Stimulated activated CD4-positive, alpha-beta T cell treated with anti-CD3 and anti-CD28 coated beads, Interleukin-15, amount 100 ng/mL, for 48 hours (primary cell): Measurements from ENCODE around the gene CPAMD8.
"Not testable (repeated sequence)": the region's sequence is repeated elsewhere in the genome, so short reads cannot be mapped to it uniquely, and the experiment has no call there.

Experiments
- DNase-seq, 2 donors: peaks; one replicate each; pipeline ENCODE4 v3.0.0-alpha.2; 2020; ENCODE audit warnings: low read depth in 2 of 2

Gene CPAMD8

GRCh38 chr19:16946951-16947940 lies 79.4 kb downstream of the CPAMD8 start:
- DNase-seq: no peak

DNA sequence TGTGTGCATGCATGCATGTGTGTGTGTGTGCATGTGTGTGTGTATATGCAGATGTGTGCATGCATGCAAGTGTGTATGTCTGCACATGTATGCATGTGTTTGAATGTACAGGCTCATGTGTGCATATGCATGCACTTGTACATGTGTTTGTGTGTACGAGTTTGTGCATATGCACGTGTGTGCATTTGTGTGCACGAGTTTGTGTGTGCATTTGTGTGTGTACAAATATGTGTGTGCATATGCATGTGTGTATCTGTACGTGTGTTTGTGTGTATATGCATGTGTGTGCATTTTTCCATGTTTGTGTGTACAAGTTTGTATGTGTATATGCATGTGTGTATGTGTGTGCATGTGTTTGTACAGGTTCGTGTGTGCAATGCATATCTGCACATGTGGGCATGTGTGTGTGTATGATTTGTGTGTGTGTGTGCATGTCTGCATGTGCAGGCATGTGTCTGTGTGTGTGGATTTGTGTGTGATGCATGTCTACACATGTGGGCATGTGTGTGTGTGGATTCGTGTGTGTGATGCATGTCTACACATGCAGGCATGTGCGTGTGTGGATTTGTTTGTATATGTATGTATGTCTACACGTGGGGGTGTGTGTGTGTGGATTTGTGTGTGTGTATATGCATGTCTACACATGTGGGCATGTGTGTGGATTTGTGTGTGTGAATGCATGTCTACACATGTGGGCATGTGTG lies 80.7 kb downstream of the CPAMD8 start:
- no peak for DNase-seq

DNA sequence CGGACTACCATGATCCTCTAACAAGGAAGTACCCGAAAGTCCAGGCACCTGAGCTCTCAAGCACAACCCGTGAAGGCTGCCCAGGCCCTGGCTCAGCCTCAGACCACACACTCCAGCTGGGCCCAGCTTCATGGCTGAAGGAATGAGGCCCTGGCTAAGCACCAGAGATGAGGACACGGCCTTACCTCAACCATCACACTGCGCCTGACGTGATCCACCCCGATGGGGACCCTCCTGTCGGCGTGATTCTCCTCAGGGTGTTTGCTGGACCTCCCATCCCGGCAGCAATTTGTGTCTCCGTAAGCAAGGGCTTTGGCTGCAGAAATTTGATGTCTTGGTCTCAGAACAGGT lies 81.3 kb downstream of the CPAMD8 start:
- DNase-seq: no peak

GRCh38 chr19:16944626-16945363 lies 81.8 kb downstream of the CPAMD8 start:
- DNase-seq: no peak

DNA sequence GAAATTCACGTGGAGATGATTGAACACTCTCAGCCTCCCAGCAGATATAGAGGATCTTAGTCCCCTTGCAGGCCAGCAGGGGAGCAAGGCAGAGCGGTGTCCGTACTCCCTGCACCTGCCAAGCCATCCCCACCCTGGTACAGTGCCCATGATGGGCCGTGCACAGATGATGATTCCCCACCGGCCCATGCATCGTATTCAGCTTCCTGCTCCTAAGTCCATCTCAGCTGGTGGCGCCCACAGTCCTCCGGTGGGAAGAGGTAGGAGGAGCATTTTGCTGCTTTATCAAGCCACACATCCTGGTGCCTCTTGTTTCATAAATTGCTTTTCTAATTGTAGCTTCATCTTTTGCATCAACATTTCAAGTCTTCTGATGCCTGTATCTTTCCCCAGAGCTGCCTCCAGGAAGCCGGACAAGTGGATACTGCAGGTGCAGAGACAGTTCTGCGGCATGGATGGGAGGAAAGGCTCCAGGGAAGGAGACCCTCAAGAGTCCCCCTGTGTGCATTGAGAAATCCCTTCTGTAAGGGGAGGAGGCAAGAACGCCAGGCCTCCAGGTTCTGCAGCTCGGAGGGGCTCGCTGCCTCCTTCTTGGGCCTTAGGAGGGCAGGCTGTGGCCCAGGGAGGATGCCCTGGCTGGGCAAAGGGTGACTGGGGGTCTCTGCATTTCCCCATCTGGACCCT lies 82.5 kb downstream of the CPAMD8 start:
- no peak for DNase-seq

GRCh38 chr19:16943090-16943489 lies 83.5 kb downstream of the CPAMD8 start:
- not testable (repeated sequence) for DNase-seq

DNA sequence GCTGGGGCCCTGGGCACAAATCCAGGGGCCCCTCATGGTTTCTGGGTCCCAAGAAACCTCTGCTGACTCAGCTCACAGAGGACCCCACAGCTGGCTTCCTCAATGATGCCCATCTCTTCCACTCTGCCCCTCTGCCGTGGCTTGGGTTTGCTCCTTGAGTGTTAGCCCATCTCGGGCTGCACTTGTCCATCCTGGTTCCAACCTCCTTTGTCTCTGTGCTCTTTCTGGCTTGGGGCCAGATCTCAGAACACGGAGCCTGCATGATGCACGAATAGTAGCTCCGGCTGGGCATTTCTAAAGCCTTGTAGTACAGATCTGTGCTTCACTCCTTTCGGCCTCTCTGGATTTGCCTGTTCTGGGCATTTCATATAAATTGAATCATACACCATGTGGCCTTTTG lies 84.0 kb downstream of the CPAMD8 start:
- DNase-seq: no peak

GRCh38 chr19:16940626-16941025 lies 86.0 kb downstream of the CPAMD8 start:
- DNase-seq: no peak

- not testable (repeated sequence) for DNase-seq
Observed at GRCh38 chr19:16940063-16940462, 86.5 kb downstream of the CPAMD8 start.

GRCh38 chr19:16938211-16938610 lies 88.4 kb downstream of the CPAMD8 start:
- no peak for DNase-seq

- not testable (repeated sequence) for DNase-seq
Observed at GRCh38 chr19:16937796-16938195, 88.8 kb downstream of the CPAMD8 start.

DNA sequence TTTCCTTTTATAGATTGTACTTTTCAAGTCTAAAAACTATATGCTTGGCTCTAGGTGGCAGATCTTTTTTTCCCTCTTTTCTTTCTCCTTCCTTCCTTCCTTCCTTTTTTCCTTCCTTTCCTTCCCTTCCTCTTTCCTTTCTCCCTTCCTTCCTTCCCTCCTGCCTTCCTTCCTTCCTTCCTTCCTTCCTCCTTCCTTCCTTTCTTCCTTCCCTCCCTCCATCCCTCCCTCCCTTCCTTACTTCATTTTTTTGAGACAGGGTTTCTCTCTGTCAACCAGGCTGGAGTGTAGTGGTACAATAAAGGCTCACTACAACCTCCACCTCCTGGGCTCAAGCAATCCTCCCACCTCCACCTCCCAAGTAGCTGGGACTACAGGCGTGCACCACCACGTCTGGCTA lies 89.7 kb downstream of the CPAMD8 start:
- DNase-seq: no peak

GRCh38 chr19:16934489-16934888 lies 92.1 kb downstream of the CPAMD8 start:
- no peak for DNase-seq

DNA sequence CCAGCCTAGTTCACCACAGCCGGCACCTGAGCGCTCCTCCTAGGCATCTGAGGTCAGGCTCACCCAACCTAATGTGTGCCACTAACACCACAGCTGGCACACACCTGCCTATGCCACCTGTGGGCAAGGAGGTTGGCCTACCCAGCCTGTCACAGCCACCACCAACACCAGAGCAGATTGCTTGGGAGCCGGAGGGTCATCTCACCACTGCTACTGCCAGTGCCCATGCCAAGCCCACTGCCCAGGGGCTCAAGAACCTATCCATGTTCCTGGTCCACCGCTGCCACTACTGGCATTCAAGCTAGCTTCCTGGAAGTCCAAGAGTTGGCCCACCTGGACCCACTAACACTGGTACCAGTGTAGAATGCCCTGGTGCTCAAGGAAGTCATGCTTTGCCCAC lies 95.3 kb downstream of the CPAMD8 start:
- DNase-seq: no peak

DNA sequence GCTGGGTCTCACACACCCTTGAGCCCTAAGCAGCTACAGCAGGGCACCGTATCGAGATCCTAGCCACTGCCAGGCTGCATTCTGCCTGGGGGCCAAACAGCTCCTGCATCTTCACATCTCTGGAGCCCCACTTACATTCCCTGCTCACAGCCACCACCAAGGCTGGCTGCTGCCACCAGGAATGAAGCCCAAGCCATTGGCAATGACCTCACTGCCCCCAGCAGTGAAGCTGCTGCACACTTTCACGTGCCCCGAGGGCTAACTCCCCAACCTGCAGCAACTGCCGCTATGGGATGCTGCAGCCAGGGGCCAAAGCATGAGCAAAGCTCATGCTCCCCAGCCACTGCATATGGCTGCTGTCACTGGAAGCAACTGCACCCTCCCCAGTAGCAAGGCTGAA lies 95.9 kb downstream of the CPAMD8 start:
- DNase-seq: no peak

DNA sequence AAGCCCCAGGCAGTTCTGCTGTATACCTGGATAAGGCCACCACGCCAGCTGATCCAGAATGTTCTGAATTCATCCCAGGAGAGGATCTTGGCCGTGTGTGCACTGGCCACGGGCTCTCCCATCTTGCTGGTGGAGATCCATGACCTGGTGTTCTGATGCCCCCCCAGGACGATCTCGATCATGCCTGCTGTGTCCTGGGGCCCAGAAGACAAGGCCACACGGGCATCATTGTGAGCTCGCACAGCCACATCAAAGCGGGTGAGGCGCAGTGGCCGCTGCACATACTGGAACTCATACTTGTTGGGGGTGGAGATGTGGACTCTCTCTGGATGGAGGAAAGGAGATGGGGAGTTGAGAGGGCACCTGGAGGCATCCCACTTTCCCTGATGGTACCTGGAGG lies 97.7 kb downstream of the CPAMD8 start:
- no peak for DNase-seq

DNA sequence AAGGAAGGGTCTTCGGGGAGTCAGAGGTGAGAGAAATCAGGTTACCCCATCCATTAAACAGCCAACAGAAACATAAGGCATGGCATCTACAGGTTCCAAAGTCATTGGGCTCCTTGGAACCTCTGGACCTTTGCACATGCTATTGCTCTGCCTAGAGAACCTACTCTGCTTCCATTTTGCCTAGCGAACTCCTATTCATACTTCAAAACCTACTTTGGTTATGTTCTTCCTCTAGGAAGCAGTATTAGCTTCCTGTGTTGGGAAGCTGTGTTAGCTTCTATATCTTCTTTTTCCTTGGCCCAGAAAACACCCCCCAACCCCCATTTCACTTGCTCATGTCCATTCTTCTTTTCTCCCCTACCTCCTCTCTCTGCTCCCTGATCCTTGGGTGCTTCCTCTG lies 98.3 kb downstream of the CPAMD8 start:
- no peak for DNase-seq

- DNase-seq: no peak
Observed at GRCh38 chr19:16927883-16928282, 98.7 kb downstream of the CPAMD8 start.

GRCh38 chr19:16922949-16923348 lies 103.7 kb downstream of the CPAMD8 start:
- DNase-seq: no peak

- DNase-seq: no peak
Observed at GRCh38 chr19:16922592-16922934, 104.0 kb downstream of the CPAMD8 start.

- DNase-seq: no peak
Observed at GRCh38 chr19:16921766-16922591, 104.6 kb downstream of the CPAMD8 start.
